HG03460 (cell line): ENCODE data around the gene GORASP2.

Source experiments
- ATAC-seq: cut with Tn5 transposase; IDR thresholded peaks from one replicate; pipeline ENCODE4 v1.9.1; 2021; ENCODE audit not compliant: unreplicated experiment

The GORASP2 gene

DNA sequence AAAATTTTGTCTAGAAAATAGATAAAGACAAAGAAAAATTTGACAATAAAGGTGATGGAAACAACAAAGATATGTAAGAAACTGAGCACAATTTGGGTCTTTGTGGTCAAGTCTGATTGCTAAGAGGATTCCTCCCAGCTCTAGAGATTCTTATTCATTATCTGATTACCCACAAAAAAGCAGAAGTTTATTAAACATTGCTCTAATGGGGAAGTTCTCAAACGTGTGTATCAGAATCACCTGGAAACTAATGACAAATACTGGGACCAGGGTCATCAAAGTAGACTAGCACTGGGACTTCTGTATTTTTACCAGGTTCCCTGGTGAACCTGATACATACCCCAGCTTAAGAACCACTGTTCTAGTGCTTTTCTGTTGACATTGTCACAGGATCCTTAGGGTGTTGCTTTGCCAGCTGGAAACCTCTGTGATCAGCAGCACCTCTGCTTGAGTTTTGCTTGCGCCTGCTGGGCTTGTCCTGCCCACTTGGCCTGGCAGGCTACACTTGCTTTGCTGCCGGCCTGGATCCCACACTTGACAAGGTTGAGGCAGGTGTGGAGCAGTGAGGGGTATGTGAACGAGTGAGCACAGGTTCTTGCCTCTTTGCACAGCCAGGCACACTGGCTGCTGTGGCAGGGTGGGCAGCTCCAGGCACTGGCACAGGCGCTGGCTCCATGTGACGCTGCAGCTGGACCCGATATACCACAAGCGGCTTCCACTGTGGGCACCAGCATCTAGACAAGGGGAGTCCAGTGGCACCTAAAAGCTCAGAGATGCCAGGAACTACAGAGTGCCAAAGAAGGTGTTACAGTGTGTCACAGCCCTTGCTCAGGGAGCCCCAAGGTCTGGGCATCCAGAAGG is 6.2 kb upstream of the GORASP2 start:
- ATAC-seq, result no peak

DNA sequence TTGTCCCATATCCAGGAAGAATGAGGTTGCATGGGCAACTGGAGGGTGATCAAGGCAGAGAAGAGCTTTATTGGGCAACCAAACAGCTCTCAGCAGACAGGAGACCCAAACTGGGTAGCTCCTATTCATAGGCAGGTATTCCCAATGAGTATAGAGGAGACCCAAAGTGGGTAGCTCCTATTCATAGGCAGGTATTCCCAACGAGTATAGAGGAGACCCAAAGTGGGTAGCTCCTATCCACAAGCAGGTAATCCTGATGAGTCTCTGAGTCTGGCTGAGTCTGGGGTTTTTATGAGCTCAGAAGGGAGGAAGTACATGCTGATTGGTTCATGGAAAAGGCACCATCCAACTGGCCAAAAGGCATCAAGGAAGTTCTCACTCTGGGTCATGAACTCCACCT is 5.3 kb upstream of the GORASP2 start:
- ATAC-seq, result no peak

DNA sequence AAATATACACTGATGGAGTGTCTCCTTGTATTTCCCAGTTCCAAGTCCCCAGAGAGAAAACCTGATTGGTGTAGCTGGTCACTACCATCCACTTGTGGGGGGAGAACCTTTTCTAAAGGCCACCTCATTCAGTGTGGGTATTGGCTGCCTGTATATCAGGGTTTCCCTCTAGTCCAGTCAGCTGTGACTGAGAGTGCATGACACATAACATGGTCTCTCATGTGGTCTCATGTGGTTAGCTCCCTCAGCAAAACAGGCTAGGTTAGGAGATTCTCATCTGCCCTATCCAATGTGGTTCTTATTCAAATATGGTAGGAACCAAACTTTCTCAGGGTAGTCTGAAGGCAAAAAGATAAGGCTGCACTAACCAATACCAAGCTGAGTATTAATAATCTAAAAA is 4.1 kb upstream of the GORASP2 start:
- no peak for ATAC-seq

DNA sequence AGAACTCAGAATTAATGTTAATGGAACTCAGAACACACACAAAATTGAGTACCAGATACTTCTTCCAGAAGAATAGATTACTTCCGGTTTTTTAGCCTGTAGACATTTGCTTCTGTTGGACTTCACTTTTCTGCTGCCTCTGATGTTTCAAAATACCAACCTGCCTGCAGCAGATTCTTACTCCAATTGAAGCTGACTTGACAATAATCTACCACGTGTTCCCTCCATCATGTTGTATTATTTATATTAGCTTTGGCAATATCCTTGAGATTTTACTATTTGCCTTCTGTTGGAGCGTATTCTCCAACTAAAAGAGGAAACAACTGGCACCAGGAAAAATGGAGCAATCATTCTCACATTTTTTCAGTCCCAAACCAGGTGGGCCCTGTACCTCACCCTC is 3.1 kb upstream of the GORASP2 start:
- no peak for ATAC-seq

DNA sequence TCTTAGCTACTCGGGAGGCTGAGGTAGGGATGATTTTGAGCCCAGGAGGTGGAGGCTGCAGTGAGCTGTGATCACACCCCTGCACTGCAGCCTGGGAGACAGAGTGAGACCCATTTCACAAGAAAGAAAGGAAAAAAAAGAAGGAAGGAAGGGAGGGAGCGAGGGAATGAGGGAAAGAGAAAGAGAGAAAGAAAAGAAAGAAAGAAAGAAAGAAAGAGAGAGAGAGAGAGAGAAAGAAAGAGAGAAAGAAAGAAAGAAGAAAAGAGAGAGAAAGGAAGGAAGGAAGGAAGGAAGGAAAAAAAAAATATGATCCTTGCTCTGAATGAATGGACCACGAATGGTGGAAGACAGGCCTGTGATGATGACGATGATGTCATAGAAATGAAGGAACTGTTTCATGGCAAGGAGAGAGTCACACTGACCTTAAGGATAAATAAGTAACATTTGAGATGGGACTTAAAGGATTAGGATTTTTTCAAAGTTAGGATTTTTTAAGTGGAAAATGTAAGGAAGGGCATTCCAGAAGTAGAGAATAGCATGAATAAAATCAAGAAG is 2.2 kb upstream of the GORASP2 start:
- no peak for ATAC-seq

DNA sequence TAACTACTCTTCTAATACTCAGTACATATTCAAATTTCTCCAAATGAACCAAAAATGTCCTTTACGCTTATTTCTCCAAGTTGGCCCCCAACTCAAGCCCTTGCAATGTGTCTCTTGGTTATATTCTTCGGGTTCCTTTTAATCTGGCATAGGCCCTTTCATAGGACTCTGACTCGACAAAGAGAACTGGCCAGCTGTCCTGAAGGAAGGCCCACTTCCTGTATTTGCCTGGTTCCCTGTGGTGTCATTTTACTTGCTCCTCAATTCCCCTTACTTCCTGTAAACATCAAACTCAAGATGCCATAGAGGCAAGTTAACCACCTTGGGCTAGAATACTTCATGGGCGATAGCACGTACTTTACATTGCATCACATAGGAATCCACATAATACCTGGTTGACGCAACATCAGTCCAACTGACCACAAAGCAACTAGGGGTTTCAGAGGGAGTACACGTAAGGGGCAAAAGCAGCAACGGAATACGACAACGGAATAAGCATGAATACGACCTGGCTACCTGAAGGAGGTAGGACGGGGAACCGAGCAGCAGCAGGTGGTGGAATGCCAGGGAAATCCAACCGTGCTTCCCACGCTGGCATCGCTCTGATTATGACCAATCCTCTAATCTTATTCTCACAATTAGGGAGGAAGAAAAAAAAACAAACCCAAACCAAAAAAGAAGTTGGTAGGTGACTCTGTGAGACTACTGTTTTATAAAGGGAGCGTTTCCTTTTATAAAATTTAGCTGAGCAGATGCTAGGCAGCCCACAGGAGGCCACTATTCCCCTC is 823 bp upstream of the GORASP2 start:
- ATAC-seq, result no peak

DNA sequence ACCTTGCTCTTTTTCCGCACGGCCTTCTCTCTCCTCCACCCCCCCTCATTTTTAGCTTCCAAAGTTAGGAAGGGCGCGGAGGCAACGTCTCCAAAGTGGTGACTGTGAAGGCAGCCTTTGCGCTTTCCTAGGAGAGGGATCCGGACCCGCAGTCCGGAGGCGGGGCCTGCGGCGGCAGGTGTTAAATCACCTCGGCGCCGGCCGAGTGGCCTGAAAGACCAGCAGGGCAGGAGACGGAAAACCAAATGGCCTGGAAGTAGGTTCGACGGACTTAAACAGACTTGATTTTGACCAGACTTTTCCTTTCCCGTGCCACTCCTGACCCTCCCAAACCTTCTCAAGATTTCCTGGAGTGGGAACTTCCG is 615 bp downstream of the GORASP2 start:
- ATAC-seq, result peak; percentile 14

DNA sequence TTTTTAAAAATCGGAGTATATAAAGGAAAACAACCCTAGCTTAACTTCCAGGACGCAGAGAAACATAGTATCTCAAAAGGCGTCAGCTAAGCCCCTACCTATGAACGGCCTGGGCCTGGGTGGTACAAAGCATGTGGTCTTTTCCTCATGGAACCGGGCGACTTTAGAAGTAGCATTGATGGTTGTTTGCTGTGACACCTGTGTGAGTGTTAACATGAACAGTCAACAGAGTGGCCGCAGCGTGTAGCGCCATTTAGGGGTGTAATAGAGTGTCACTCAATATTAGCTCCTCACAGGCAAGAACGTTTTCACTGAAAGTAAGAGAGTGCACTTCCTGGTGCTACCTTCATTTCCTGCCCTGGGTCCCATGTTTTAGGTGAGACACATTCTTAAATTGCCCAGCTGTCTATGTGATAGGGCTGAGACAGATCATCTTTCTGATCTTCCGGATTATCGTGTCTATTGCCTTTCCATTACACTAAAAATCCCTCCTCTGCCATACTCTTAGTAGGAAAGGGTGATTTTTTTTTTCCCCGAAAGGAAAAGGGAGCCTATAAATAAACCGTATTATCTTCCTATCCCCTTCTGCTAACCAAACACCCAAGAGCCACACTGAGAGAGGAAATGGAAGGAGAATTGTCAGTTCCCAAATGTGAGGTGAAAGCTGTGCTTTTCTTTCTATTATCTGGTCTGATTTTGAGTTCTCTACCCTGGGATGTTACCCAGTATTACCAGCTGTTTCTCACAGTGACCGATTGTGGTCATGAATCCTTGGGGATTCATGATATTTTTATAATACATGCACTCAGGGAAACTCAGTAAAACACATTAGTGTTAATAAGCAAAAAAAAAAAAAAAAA is 1.3 kb downstream of the GORASP2 start:
- ATAC-seq, result peak; percentile 33

DNA sequence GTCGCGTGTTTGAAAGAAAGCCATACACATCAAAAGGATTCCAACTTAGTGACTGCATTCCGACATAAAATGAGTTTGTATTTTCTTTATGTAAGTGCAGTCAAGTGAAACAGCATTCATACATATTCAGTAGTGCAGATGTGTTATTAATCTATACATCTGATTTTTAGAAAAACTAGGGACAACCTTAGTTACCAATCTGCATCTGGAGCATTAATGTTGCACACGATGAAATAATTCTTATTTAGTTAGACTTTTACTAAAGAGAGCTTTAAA is 1.9 kb downstream of the GORASP2 start:
- no peak for ATAC-seq

DNA sequence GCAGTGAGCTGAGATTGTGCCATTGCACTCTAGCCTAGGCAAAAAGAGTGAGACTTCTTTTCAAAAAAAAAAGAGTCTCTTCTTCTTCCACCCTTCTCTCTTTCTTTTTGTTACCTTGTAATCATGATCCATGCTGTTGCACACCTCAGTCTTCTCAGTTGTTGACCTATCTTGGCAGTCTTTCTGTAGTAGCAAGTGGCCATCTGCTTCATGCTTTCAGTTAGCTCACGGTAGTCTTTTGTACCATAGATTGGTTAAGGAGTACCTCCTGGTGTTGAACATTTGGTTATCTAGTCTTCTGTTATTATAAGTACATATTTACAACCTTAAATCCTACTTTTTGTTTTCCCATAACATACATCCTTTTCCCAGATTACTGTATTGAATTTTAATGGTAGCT is 3.1 kb downstream of the GORASP2 start:
- no peak for ATAC-seq

DNA sequence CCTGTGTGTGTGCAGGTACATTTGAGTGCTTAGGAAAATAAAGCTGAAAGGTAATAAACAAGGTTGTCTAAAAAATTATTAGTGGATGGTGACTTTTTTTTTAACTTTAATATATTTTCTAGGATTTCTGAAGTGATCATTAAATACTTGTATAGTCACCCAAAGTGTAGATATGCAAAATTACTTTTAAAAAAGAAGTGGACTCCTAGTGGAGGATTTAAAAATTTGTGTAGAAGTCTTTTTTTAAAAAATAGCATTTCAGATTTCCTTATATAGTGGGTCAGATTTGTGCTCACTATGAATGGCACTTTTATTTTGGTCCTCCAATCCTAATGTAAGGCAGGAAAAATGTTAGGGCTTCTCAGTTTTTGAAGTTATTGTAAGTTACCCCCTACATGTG is 3.9 kb downstream of the GORASP2 start:
- no peak for ATAC-seq

DNA sequence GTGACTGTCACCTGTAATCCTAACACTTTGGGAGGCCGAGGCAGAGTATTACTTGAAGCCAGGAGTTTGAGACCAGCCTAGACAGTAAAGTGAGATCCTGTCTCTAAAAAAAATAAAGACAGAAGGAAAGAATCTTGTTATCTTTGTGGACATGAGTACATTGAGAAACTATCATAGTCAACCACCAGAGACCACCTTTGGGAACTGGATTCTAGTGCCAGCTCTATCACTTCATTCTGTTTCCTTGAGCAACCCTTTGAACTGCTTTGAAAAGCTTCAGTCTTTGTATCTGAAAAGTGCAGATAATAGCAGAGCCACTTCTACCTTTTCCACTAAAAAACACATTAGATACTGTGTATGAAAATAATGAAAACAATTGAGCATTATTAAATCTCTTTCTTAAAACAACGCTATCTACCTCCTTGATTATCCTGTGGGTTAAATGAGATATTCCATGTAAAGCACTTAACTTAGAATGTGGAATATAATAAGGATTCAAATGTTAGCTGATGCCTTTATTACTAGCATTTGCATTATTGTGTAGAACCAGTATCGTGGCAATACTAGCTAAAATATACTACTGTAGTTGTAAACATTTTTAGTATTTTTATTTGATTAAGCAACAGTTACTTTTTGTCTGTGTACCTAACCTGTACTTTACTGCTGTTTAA is 8.8 kb downstream of the GORASP2 start:
- ATAC-seq, result no peak

DNA sequence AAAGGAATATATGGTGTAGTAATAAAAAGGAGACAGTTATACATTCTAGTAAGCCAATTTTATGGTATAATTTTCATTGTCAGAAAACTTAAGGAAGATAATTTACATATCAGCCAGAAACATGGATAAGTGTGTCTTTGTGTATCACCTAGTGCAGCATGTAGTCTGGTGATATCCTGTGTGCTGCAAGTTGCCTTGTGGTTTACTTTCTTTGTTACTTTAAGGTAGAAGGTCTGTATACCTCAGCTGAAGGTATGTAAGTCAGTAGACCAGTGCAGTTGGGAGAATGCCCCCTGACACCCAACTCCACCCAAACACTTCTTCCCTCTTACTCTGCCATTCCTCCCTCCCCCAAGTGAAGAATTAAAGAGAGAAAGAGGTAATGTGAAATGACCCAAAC is 11.0 kb downstream of the GORASP2 start:
- no peak for ATAC-seq

DNA sequence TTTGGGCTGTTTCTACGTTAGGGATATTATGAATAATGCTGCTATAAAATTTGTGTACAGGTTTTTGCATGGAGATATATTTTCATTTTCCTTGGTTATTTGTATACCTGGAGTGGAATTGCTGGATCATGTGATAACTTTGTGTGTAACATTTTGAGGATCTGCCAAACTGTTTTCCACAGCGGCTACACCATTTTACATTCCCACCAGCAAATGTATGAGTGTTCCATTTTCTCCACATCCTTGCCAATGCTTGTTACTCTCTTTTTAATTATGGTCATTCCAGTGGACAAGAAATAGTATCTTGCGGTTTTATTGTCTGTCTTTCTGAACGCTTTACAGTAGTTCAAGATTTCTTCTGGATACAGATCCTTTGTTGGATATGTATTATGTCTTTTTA is 13.6 kb downstream of the GORASP2 start:
- ATAC-seq, result no peak

DNA sequence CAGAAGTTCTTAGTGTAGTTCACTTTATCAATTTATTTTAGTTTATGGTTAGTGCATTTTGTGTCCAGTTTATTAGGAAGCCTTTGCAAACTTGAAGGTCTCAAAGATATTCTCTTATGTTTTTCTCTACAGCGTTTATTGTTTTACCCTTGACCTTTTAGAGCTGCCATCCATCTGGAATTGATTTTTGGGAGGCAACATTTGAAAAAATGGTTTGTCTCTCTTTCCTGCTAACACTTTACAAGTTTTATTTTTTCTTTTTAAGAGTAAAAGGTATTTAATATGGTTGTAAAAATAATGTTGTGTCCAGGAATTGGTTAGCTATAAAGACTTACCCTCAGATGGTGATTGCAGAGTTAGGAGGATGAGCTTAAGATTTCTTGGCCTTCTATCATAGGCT is 14.0 kb downstream of the GORASP2 start:
- no peak for ATAC-seq

DNA sequence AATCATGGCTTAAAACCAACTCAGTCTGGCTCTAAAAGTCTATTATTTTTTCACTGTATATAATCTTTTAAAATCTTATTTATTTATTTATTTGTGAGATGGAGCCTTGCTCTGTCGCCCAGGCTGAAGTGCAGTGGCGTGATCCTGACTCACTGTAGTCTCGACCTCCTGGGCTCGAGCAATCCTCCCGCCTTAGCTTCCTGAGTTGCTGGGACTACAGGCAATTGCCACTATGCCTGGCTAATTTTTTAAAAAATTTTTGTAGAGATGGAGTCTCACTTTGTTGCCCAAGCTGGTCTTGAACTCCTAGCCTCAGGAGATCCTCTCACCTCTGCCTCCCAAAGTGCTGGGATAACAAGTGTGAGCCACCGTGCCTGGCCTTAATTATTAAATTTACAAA is 14.5 kb downstream of the GORASP2 start:
- ATAC-seq, result no peak

DNA sequence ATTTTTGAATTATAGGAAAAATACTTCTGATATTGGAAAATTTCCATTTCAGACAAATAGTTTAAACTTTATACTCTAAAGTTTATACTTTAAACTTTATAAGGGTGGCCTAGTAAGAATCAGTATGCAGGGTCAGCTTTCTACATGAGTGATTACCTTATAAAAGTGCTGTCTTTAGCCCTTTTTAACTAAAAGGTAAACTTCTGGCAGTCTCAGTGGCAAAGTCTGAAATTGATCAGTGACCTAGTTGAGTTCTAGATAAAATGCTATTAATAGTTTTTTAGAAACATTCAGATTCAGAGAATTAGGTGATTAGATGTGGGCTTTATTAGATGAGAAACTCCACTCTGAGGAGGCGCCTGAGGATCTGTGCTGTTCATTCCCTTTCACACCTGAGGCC is 15.5 kb downstream of the GORASP2 start:
- ATAC-seq, result no peak

DNA sequence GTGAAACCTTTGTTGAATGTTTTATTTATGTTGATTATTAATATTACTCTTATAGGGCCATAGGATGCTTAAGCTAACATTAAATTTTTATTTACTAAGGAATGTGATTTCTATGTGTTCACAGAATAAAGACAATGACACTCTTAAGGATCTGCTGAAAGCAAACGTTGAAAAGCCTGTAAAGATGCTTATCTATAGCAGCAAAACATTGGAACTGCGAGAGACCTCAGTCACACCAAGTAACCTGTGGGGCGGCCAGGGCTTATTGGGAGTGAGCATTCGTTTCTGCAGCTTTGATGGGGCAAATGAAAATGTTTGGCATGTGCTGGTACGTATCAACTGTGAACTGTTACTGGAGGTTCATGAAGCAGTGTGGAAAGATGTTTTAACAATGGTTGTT is 20.4 kb downstream of the GORASP2 start:
- no peak for ATAC-seq

DNA sequence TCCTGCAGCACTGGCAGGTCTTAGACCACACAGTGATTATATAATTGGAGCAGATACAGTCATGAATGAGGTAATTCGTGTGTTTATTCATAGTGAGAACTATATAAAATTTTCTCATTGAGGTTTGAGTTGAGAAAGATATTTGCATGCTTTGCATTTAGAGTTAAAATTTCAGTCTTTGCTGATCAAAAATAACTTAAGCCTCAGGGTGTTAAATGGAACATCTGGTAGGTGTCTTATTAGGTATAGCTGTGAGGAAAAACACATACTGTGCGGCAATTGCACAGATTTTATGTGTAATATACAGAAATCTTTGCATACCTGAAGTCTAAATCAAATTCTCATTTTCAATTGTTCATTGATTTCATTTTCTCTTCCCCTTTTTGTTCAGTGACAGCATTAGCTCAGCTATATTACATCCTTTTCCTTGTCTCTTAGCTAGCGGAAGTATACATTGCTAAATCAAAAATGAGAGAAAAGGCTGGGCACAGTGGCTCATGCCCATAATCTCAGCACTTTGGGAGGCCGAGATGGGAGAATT is 21.2 kb downstream of the GORASP2 start:
- peak; percentile 84 for ATAC-seq

DNA sequence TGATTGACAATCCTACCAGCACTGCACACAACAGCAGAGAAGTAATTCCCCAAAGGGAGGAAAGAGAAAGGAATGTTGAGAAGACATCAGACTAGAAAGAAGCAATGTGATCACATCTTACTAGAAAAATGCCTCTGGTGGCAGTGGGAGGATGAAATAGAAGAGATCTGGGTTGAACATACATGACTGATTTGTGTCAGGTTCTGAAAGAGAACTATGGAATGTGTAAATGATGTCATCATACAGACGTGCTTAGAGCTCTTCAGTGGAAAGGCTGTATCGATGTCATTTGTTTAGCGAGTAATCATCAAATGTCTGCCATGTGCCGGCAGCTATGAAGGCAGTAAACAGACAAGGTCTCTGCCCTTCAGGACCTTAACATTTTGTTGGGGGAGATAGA is 24.9 kb downstream of the GORASP2 start:
- ATAC-seq, result no peak

DNA sequence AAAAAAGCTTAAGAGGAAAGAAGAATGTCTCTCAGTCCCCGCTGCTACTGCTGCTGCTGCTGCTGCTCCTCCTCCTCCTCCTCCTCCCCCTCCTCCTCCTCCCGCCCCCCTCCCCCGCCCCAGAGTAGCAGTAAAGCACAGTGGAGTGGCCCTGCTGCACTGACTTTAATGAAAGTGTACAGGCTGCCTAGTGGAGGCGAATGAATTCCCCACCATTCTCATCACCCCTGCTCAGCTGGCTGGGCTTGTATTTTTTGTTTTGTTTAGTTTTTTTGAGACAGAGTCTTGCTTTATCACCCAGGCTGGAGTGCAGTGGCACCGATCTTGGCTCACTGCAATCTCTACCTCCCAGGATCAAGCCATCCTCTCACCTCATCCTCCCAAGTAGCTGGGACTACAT is 34.3 kb downstream of the GORASP2 start:
- no peak for ATAC-seq
